Natural killer cell (primary cell): ENCODE data around the gene PEX7. TPM values are rescaled to one million over a fixed set of nuclear protein-coding genes. Genes with fewer than 3 reads are reported as not detected.
A peak's percentile ranks its signal among the peaks of the same experiment; 100 is the strongest.

Experiments used
- ATAC-seq, 3 donors: fragments of 150-1000 bp in 2 of 3; fragments of 200-7000 bp in 1 of 3; cut with Tn5 transposase; 1 replicate in 1 of 3; 2 replicates in 2 of 3; pipeline ENCODE4 v1.10.0; 2021; ENCODE audit warnings: mild to moderate bottlenecking in 2 of 3, moderate library complexity in 2 of 3
- DNase-seq, 2 donors: peaks; one replicate each; pipeline versions ENCODE4 v3.0.0 to v3.0.0-alpha.2; 2013 to 2021; ENCODE audit warnings: mixed read lengths in 1 of 2
- H3K27ac ChIP-seq: one replicate; pipeline ENCODE4 v1.5.1; 2013; ENCODE audit warnings: mild to moderate bottlenecking, low read length
- H3K27me3 ChIP-seq: one replicate; pipeline ENCODE4 v1.6.1; 2013; ENCODE audit warnings: low read length; ENCODE audit not compliant: control insufficient read depth, insufficient read depth
- H3K36me3 ChIP-seq: one replicate; pipeline ENCODE4 v1.6.1; 2013; ENCODE audit warnings: low read length; ENCODE audit not compliant: control insufficient read depth, insufficient read depth
- H3K4me1 ChIP-seq: one replicate; pipeline ENCODE4 v1.6.1; 2013; ENCODE audit warnings: low read length; ENCODE audit not compliant: control insufficient read depth, insufficient read depth
- H3K4me3 ChIP-seq: one replicate; pipeline ENCODE4 v1.5.1; 2013; ENCODE audit warnings: low read length
- H3K9me3 ChIP-seq: one replicate; pipeline ENCODE4 v1.6.1; 2013; ENCODE audit warnings: low read length; ENCODE audit not compliant: control insufficient read depth, insufficient read depth
- H3K27ac Mint-ChIP-seq, 2 donors: one replicate each; pipeline ENCODE4 v1.8.0; 2022; ENCODE audit warnings: mild to moderate bottlenecking in 2 of 2, mixed read lengths in 2 of 2, moderate library complexity in 1 of 2
- H3K27me3 Mint-ChIP-seq, 2 donors: one replicate each; pipeline ENCODE4 v1.8.0; 2022; ENCODE audit warnings: low read depth in 2 of 2, mixed read lengths in 2 of 2
- H3K36me3 Mint-ChIP-seq: one replicate; pipeline ENCODE4 v1.8.0; 2022; ENCODE audit warnings: mixed read lengths
- H3K4me1 Mint-ChIP-seq, 2 donors: one replicate each; pipeline ENCODE4 v1.8.0; 2022; ENCODE audit warnings: mixed read lengths in 2 of 2
- H3K4me3 Mint-ChIP-seq: one replicate; pipeline ENCODE4 v1.8.0; 2022; ENCODE audit warnings: mild to moderate bottlenecking, moderate library complexity, mixed read lengths
- H3K9me3 Mint-ChIP-seq, 2 donors: one replicate each; pipeline ENCODE4 v1.8.0; 2022; ENCODE audit warnings: mixed read lengths in 2 of 2
- WGBS: methylation state at CpG from one replicate; pipeline ENCODE4 v1.1.7; 2013; ENCODE audit warnings: missing lambda C conversion rate; ENCODE audit not compliant: insufficient coverage; 5-methylcytosine and 5-hydroxymethylcytosine counted together
- intact Hi-C: fragments of 100-400 bp; cut with micrococcal nuclease; formaldehyde crosslinking; loops from one replicate; pipeline ENCODE4 v1.14.2; 2022
- total RNA-seq, 4 donors: library from RNA; stranded (reverse); fragments of 120-200 nt in 1 of 4; gene quantifications; one replicate each; pipeline versions ENCODE4 v1.2.3 to v1.2.4, GENCODE V29; 2013 to 2022
- TF ChIP-seq, protein P1 (sequence below): fragments of 200-600 bp; IDR thresholded peaks from one replicate; pipeline ENCODE4 v1.8.0; 2022; ENCODE audit warnings: antibody characterized with exemption

The PEX7 gene
- total RNA-seq, 3 donors from 2014 or later (not counting 1 experiment from before 2014, with no cell fraction given), result 2.4 to 3.6 (median 2.5) TPM

DNA sequence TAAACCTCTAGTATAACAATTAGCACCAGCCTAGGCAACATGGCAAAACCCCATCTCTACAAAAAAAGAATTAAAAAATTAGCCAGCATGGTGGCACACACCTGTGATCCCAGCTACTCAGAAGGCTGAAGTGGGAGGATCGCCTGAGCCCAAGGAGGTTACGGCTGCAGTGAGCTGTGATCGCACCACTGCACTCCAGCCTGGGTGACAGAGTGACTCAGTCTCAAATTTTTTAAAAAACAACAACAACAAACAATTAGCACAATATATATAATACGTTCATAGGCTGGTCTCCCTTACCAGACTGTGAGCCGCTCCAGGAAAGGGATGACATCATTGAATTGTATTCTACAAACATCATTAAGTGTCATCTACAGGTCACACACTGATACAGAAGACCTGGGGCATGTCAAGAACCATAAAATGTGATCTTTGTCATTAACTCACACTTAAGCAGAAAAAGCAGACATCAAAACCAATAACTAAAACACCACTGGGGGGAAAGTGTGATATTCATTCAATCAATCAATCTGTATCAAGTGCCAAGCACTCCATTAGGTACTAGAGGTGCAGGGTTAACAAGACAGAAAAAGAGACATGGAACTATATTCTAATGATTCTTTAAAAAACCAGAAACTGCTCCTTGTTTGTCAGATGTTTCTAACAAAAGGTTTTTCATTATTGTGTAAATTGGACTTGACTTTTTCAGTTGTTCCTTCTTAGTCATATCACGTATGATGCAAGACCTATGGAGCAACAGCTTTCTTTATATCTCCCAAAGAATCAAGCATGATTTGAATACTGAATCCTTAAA, 48.0 kb upstream of the PEX7 start:
- DNase-seq (no peak), ATAC-seq (no peak)
- peak overlapping the region; percentile 1 to 14 for H3K27ac Mint-ChIP-seq
- H3K4me1 ChIP-seq, result peaks cover 25% of the 10 kb centered on the region
- H3K4me3 Mint-ChIP-seq, result no peak overlapping the region
- H3K27me3 Mint-ChIP-seq, result no peaks in the 10 kb centered on the region
- no peaks in the 10 kb centered on the region for H3K9me3 ChIP-seq
- H3K36me3 Mint-ChIP-seq, result no peaks in the 10 kb centered on the region
- H3K4me3 ChIP-seq, result no peak overlapping the region
- no peaks in the 10 kb centered on the region for H3K9me3 Mint-ChIP-seq
- peaks cover 32 to 36% of the 10 kb centered on the region in 2 donors for H3K4me1 Mint-ChIP-seq
- H3K27ac ChIP-seq, result no peak overlapping the region
- H3K27me3 ChIP-seq, result no peaks in the 10 kb centered on the region
- intact Hi-C loops, result no loop called here
- 91% methylated on average over 4 of the region's 6 CpGs for WGBS
- H3K36me3 ChIP-seq, result no peaks in the 10 kb centered on the region
- TF ChIP-seq, protein P1, sequence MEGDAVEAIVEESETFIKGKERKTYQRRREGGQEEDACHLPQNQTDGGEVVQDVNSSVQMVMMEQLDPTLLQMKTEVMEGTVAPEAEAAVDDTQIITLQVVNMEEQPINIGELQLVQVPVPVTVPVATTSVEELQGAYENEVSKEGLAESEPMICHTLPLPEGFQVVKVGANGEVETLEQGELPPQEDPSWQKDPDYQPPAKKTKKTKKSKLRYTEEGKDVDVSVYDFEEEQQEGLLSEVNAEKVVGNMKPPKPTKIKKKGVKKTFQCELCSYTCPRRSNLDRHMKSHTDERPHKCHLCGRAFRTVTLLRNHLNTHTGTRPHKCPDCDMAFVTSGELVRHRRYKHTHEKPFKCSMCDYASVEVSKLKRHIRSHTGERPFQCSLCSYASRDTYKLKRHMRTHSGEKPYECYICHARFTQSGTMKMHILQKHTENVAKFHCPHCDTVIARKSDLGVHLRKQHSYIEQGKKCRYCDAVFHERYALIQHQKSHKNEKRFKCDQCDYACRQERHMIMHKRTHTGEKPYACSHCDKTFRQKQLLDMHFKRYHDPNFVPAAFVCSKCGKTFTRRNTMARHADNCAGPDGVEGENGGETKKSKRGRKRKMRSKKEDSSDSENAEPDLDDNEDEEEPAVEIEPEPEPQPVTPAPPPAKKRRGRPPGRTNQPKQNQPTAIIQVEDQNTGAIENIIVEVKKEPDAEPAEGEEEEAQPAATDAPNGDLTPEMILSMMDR, result no peak

DNA sequence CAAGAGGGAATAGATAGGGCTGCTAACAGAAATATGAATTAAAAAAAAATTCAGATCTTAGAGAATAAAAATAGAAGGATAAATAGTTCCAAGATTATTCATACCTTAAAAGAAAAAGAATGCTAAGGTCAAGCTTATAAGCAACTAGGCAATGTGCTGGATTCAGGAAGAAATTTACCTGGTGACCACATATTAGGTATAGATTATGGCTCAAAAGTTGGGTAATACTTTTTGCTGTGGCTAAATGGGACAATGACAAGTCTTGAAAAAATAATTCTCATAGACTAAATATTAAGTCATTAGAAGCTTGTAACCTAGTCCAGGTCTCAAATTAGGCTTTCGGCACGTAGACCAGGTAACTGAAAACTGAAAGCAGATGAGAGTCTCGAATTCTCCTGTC, 47.3 kb upstream of the PEX7 start:
- no peak overlapping the region for H3K4me3 Mint-ChIP-seq
- Histone ChIP-seq H3K4me1 (peaks cover 25% of the 10 kb centered on the region), H3K9me3 (no peaks in the 10 kb centered on the region), H3K27ac (no peak overlapping the region), H3K27me3 (no peaks in the 10 kb centered on the region), H3K4me3 (no peak overlapping the region), H3K36me3 (no peaks in the 10 kb centered on the region)
- no peaks in the 10 kb centered on the region for H3K27me3 Mint-ChIP-seq
- intact Hi-C loops, result no loop called here
- H3K27ac Mint-ChIP-seq, result peak overlapping the region in 1 of 2 donors; percentile 1
- ATAC-seq, result no peak
- TF ChIP-seq, protein P1, result no peak
- no peaks in the 10 kb centered on the region for H3K36me3 Mint-ChIP-seq
- no peaks in the 10 kb centered on the region for H3K9me3 Mint-ChIP-seq
- 90% methylated on average over 3 of the region's 3 CpGs for WGBS
- peaks cover 38 to 40% of the 10 kb centered on the region in 2 donors for H3K4me1 Mint-ChIP-seq
- no peak for DNase-seq

DNA sequence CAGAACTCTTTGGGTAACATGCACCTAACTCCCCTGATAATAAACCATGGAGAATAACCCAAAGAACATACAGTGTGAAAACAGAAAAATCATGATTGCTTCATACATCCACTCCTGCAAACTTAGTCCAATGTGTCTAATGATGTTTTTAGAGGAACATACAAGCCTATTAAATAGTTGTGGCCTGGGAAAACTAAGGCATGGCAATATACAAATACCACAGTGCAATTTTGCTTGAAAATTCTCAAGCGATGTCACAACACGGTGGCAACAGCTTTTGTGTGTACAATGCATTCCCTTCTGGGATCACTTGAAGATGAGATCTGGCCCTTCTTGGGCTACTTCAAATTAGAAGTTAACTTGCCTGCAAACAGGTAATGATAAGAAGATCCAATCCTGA, 46.8 kb upstream of the PEX7 start:
- Mint-ChIP-seq H3K9me3 (no peaks in the 10 kb centered on the region), H3K27ac (no peak overlapping the region), H3K4me1 (peaks cover 41 to 42% of the 10 kb centered on the region in 2 donors), H3K4me3 (no peak overlapping the region), H3K36me3 (no peaks in the 10 kb centered on the region), H3K27me3 (no peaks in the 10 kb centered on the region)
- TF ChIP-seq, protein P1, result no peak
- no peak for ATAC-seq
- Histone ChIP-seq H3K27me3 (no peaks in the 10 kb centered on the region), H3K36me3 (no peaks in the 10 kb centered on the region), H3K4me1 (peaks cover 25% of the 10 kb centered on the region), H3K9me3 (no peaks in the 10 kb centered on the region), H3K4me3 (no peak overlapping the region), H3K27ac (no peak overlapping the region)
- 98% methylated on average over 2 of the region's 2 CpGs for WGBS
- intact Hi-C loops, result no loop called here
- no peak for DNase-seq
